Epithelial cell of proximal tubule (primary cell): ENCODE data around the gene SND1. TPM values are rescaled to one million over a fixed set of nuclear protein-coding genes. Genes with fewer than 3 reads are reported as not detected.

Experiments used
- DNase-seq: peaks from one replicate; pipeline ENCODE4 v3.0.0-alpha.2; 2011; ENCODE audit warnings: low read depth
- H3K4me3 ChIP-seq: 2 replicates; pipeline ENCODE4 v1.5.1; 2011; ENCODE audit warnings: low read depth, mild to moderate bottlenecking, low read length
- total RNA-seq: library from RNA; depleted of rRNA; stranded (reverse); fragments of >200 nt; gene quantifications from 2 replicates; pipeline ENCODE4 v1.2.3, GENCODE V29; 2015
- TF ChIP-seq, protein P1 (sequence below): conservative IDR thresholded peaks from 2 replicates; pipeline ENCODE4 v1.5.1; 2012; ENCODE audit warnings: low read depth, mild to moderate bottlenecking, low read length

The SND1 gene
- total RNA-seq, 1 donor from 2014 or later, result 122 TPM

DNA sequence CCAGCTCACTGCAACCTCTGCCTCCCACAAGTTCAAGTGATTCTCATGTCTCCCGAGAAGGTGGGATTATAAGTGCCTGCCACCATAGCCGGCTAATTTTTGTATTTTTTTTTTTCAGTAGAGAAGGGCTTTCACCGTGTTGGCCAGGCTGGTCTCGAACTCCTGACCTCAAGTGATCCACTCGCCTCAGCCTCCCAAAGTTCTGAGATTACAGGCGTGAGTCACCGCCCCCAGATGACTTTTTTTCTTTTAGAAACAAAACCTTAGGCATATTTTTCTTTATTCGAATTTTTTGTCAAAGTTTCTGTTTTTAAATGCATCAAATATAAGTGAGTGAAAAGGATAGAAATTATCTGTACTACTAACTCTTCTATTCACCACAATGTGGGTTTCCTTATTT, 266.1 kb downstream of the SND1 start:
- TF ChIP-seq, protein P1, sequence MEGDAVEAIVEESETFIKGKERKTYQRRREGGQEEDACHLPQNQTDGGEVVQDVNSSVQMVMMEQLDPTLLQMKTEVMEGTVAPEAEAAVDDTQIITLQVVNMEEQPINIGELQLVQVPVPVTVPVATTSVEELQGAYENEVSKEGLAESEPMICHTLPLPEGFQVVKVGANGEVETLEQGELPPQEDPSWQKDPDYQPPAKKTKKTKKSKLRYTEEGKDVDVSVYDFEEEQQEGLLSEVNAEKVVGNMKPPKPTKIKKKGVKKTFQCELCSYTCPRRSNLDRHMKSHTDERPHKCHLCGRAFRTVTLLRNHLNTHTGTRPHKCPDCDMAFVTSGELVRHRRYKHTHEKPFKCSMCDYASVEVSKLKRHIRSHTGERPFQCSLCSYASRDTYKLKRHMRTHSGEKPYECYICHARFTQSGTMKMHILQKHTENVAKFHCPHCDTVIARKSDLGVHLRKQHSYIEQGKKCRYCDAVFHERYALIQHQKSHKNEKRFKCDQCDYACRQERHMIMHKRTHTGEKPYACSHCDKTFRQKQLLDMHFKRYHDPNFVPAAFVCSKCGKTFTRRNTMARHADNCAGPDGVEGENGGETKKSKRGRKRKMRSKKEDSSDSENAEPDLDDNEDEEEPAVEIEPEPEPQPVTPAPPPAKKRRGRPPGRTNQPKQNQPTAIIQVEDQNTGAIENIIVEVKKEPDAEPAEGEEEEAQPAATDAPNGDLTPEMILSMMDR, result no peak
- H3K4me3 ChIP-seq, result no peak overlapping the region
- no peak for DNase-seq

DNA sequence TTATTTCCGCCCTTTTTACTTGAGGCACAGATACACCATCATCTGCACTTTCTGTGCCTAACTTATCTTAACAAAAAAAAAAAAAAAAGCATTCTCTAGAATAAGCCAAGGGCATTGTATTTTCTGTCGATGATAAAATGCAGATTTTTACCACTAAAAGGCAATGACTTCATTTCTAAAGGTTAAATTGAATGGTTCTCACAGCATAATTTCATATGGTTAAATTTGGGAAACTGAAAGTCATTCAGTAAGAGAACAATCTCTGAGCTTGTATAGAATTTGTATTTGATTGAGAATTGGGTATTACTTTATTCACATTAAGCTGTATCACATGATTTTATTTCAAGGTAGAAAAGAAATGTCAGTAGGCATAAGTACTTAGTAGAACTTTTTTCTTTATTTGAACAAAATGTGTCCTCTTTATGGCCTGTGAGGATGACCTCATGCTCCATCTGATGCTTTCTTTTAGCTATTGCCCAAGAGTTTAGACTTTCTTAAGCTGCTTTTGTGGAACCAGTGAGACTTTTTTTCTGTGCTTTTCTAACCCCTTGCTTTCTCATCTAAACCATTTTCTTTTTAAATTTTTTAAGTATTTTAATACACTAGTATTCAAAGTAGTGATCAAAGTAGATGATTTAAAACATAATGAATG, 268.9 kb downstream of the SND1 start:
- TF ChIP-seq, protein P1, result no peak
- DNase-seq, result no peak
- H3K4me3 ChIP-seq, result no peak overlapping the region

DNA sequence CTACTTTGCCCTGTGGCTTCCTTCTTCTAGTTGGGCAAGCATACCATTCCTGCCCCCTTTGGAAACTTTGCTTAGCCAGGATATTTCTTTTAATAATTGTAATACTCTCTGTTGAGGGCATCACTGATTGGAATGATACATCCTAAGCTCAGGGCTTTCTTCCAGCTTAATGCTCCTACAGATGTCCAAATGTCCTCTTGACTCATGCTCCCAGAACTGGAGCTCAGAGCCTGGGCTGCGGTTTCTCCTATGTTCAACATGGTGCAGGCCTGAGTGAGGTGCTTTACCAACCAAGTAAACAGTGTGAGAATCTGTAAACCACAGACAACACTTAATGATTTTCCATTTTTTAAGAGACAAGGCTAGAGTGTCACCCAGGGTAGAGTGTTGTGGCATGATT, 270.7 kb downstream of the SND1 start:
- TF ChIP-seq, protein P1, result no peak
- DNase-seq, result no peak
- no peak overlapping the region for H3K4me3 ChIP-seq

DNA sequence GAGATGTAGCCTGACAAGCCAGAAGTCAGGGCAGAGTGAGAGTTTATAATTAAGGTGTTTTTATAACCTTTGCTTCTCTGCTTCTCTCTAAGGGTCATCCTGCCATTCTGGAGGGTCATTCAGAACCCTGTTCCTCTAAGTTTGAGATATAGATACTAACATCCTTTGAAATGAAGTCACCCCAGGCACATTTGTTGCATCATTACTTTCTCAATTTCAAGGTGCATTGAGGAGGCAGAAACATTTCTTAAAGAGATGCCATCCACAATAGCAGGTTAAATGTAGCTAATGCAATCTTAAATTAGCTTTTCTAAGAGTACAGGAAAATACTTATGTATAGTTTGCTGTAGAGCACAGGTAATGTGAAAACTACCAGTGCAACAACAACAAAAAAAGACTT, 272.9 kb downstream of the SND1 start:
- H3K4me3 ChIP-seq, result no peak overlapping the region
- TF ChIP-seq, protein P1, result no peak
- DNase-seq, result no peak

DNA sequence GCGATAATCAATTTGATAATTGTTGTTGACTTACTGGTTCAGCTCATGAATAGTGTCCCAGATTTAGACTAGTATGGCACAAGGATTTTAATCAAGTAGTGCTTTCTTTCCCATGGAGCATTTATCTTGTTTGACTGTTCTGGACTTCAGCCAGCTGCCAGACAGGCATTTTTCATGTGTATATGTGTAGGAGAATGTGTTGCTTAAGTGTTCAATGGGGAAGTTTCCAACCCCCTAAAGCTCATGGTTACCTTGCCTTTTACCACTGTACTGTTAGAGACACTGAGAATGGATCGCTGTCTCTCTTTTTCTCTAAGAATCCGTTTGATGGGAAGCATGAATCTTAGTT, 275.3 kb downstream of the SND1 start:
- TF ChIP-seq, protein P1, result no peak
- no peak for DNase-seq
- no peak overlapping the region for H3K4me3 ChIP-seq

DNA sequence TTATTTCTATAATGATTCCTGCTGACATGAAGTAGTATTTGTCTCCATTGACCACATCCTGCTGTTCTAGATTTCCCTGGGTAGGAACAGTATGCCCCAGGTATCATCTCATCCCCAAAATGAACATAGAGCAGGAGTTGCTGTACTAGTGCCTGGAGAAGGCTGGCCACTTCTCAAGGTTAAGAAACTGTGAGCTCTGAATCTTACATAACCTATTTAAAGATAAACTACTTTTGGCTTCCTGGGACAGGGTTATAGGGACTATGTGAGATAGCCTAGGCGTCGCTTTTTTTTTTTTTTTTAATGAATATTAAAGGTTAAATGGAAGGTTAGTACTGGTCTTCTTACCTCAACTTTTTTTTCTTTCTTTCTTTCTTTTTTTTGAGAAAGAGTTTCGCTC, 276.2 kb downstream of the SND1 start:
- DNase-seq, result no peak
- TF ChIP-seq, protein P1, result no peak
- H3K4me3 ChIP-seq, result no peak overlapping the region

DNA sequence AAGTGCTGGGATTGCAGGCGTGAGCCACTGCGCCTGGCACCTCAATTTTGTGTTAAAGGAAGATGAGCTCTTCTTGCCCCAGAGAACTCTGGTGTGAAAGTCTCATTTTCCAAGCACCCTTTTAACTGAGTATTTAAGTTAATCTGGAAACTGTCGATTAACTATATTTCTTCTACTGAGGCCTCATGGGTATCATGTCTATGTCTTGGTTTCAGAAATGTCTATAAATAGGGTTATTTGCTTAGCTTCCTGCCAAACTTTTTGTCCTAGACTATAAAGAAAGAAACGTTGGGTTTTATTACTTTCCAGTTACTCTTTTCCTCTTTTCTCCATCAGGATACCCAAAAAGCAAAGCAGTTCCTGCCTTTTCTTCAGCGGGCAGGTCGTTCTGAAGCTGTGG, 276.9 kb downstream of the SND1 start:
- no peak overlapping the region for H3K4me3 ChIP-seq
- TF ChIP-seq, protein P1, result no peak
- no peak for DNase-seq
